Endothelial cell of umbilical vein (primary cell): ENCODE measurements around the gene SH3TC1.

Experiments used
- CTCF ChIP-seq, 2 donors: IDR thresholded peaks; 1 replicate in 1 of 2; 2 replicates in 1 of 2; pipeline ENCODE4 v1.5.1; 2011; ENCODE audit warnings: low read length in 2 of 2, mild to moderate bottlenecking in 2 of 2, moderate library complexity in 2 of 2, control low read depth in 1 of 2, inconsistent platforms in 1 of 2, low read depth in 1 of 2; ENCODE audit not compliant: insufficient read depth in 1 of 2; ENCODE audit errors: extremely low read depth in 1 of 2
- EZH2 ChIP-seq: IDR thresholded peaks from 2 replicates; pipeline ENCODE4 v1.6.1; 2012; ENCODE audit warnings: borderline replicate concordance, low read depth, mild to moderate bottlenecking, moderate library complexity, low read length, inconsistent platforms; ENCODE audit not compliant: severe bottlenecking
- GATA2 ChIP-seq: IDR thresholded peaks from 2 replicates; pipeline ENCODE4 v1.7.0; 2011; ENCODE audit warnings: low read depth, mild to moderate bottlenecking, moderate library complexity, mixed read lengths, low read length; ENCODE audit not compliant: insufficient read length, insufficient read depth
- POLR2A ChIP-seq: IDR thresholded peaks from 2 replicates; pipeline ENCODE4 v1.6.1; 2012; ENCODE audit warnings: low read depth, mild to moderate bottlenecking, control low read depth, low read length
- POLR2AphosphoS5 ChIP-seq: IDR thresholded peaks from 2 replicates; pipeline ENCODE4 v1.6.1; 2012; ENCODE audit warnings: low read depth, mild to moderate bottlenecking, control low read depth, low read length, moderate library complexity; ENCODE audit not compliant: insufficient read depth

DNA sequence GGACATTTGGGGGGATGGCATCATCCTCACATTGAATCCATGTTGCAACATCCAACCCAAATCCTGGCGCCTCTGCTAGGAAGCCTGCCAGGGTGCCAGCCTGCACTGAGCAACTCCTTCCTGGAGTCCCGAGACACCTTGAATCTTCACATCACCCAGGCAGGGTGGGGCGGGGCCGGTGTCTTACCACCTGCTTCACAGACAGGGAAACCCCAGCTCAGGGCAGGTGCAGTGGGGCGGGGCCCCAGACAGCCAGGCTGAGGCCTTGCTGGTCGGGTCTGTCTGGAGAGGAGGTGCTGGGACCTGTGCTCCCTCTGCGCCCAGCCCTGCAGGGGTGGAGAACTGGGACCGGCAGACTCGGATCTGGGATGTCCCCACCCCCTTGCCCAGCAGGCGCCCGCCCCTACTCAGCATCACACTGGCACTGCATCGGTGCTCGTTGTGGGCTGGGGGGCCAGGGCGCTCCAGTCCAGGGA is 39.0 kb downstream of the SH3TC1 start:
- TF ChIP-seq POLR2A, result no peak
- TF ChIP-seq CTCF (IDR thresholded peaks at IDR 0.05; ENCODE audit: extremely low read depth in 1 of 2, insufficient read depth in 1 of 2, low read depth in 1 of 2, low read length in 2 of 2), result no peak
- no peak for TF ChIP-seq EZH2
- no peak for TF ChIP-seq POLR2AphosphoS5
- TF ChIP-seq GATA2, result no peak
